HEK293 (cell line): Measurements from ENCODE around the gene ANAPC2.

ENCODE experiments used
- CTCF ChIA-PET: fragments of 350-600 bp; formaldehyde crosslinking; extraction: SDS; loops from one replicate; lab custom pipeline; 2021; ENCODE audit warnings: antibody characterized with exemption; lab: Yijun Ruan, JAX
- POLR2A ChIA-PET: fragments of 300-600 bp; formaldehyde crosslinking; extraction: SDS; loops from one replicate; lab custom pipeline; 2020; ENCODE audit warnings: antibody characterized with exemption, inconsistent platforms; lab: Yijun Ruan, JAX
- H3K27ac ChIP-seq: fragments of 200-500 bp; sonication (Bioruptor generic); 2 replicates; pipeline ENCODE4 v1.5.1; 2014; ENCODE audit warnings: low read depth, low read length, control low read depth, inconsistent platforms; ENCODE audit errors: extremely low read depth
- H3K36me3 ChIP-seq, 2 experiments: fragments of 200-500 bp in 1 of 2; sonication (Bioruptor generic) in 1 of 2; 1 replicate in 1 of 2; 2 replicates in 1 of 2; pipeline ENCODE4 v1.5.1; 2014 to 2017; ENCODE audit warnings: inconsistent platforms in 2 of 2, low read length in 2 of 2; ENCODE audit not compliant: control insufficient read depth in 2 of 2, insufficient read depth in 1 of 2
- H3K4me1 ChIP-seq: fragments of 200-500 bp; sonication (Bioruptor generic); 2 replicates; pipeline ENCODE4 v1.5.1; 2014; ENCODE audit warnings: mild to moderate bottlenecking, low read length, inconsistent platforms; ENCODE audit not compliant: control insufficient read depth, insufficient read depth
- H3K4me3 ChIP-seq: 2 replicates; pipeline ENCODE4 v1.5.1; 2011; ENCODE audit warnings: low read depth, mild to moderate bottlenecking, control low read depth, low read length, moderate library complexity
- H3K9me3 ChIP-seq: fragments of 200-500 bp; sonication (Bioruptor generic); 2 replicates; pipeline ENCODE4 v1.5.1; 2014; ENCODE audit warnings: low read depth, low read length, inconsistent platforms; ENCODE audit not compliant: control insufficient read depth, insufficient read depth
- GLIS1 ChIP-seq: fragments of 450-650 bp; formaldehyde crosslinking; IDR thresholded peaks from 2 replicates; pipeline ENCODE4 v1.5.1; 2016; ENCODE audit warnings: missing biosample characterization, missing genetic modification characterization
- GLIS2 ChIP-seq: fragments of 450-650 bp; formaldehyde crosslinking; IDR thresholded peaks from 2 replicates; pipeline ENCODE4 v1.5.1; 2016; ENCODE audit warnings: missing biosample characterization, missing genetic modification characterization
- KLF1 ChIP-seq: fragments of 450-650 bp; formaldehyde crosslinking; IDR thresholded peaks from 2 replicates; pipeline ENCODE4 v1.5.1; 2016; ENCODE audit warnings: missing biosample characterization, missing genetic modification characterization
- KLF10 ChIP-seq: fragments of 450-650 bp; IDR thresholded peaks from 2 replicates; pipeline ENCODE4 v1.5.1; 2018; ENCODE audit warnings: missing biosample characterization, mild to moderate bottlenecking, missing genetic modification characterization
- SCRT1 ChIP-seq: fragments of 450-650 bp; formaldehyde crosslinking; IDR thresholded peaks from 2 replicates; pipeline ENCODE4 v1.5.1; 2016; ENCODE audit warnings: missing biosample characterization, missing genetic modification characterization, borderline replicate concordance
- SCRT2 ChIP-seq: fragments of 450-650 bp; formaldehyde crosslinking; IDR thresholded peaks from 2 replicates; pipeline ENCODE4 v1.5.1; 2016; ENCODE audit warnings: missing biosample characterization, missing genetic modification characterization
- SP3 ChIP-seq: fragments of 450-650 bp; formaldehyde crosslinking; IDR thresholded peaks from 2 replicates; pipeline ENCODE4 v1.5.1; 2016; ENCODE audit warnings: missing biosample characterization, missing genetic modification characterization
- ZBTB21 ChIP-seq: fragments of 450-650 bp; formaldehyde crosslinking; IDR thresholded peaks from 2 replicates; pipeline ENCODE4 v1.5.1; 2017; ENCODE audit warnings: missing biosample characterization, missing genetic modification characterization
- ZIC2 ChIP-seq: fragments of 450-650 bp; formaldehyde crosslinking; IDR thresholded peaks from 2 replicates; pipeline ENCODE4 v1.5.1; 2016; ENCODE audit warnings: missing biosample characterization, missing genetic modification characterization
- ZNF10 ChIP-seq: fragments of 450-650 bp; formaldehyde crosslinking; IDR thresholded peaks from 2 replicates; pipeline ENCODE4 v1.5.1; 2017; ENCODE audit warnings: missing biosample characterization, missing genetic modification characterization
- ZNF214 ChIP-seq: fragments of 450-650 bp; formaldehyde crosslinking; IDR thresholded peaks from 2 replicates; pipeline ENCODE4 v1.5.1; 2017; ENCODE audit warnings: missing biosample characterization, mild to moderate bottlenecking, missing genetic modification characterization, borderline replicate concordance
- ZNF561 ChIP-seq: fragments of 450-650 bp; IDR thresholded peaks from 2 replicates; pipeline ENCODE4 v1.5.1; 2018; ENCODE audit warnings: missing biosample characterization, missing genetic modification characterization, borderline replicate concordance
- ZNF76 ChIP-seq: fragments of 450-650 bp; formaldehyde crosslinking; IDR thresholded peaks from 2 replicates; pipeline ENCODE4; 2016; ENCODE audit warnings: low read depth, missing biosample characterization, missing genetic modification characterization, borderline replicate concordance
- TF ChIP-seq, protein P1 (sequence below): fragments of 450-650 bp; formaldehyde crosslinking; IDR thresholded peaks from 2 replicates; pipeline ENCODE4 v1.5.1; 2016; ENCODE audit warnings: missing biosample characterization, missing genetic modification characterization
- TF ChIP-seq, protein P2 (sequence below): fragments of 450-650 bp; formaldehyde crosslinking; IDR thresholded peaks from 2 replicates; pipeline ENCODE4 v1.5.1; 2017; ENCODE audit warnings: missing biosample characterization, mild to moderate bottlenecking, missing genetic modification characterization, moderate library complexity
- TF ChIP-seq, protein P3 (sequence below): fragments of 450-650 bp; formaldehyde crosslinking; IDR thresholded peaks from 2 replicates; pipeline ENCODE4 v1.5.1; 2016; ENCODE audit warnings: missing biosample characterization, missing genetic modification characterization
- TF ChIP-seq, protein P4 (sequence below): fragments of 450-650 bp; formaldehyde crosslinking; IDR thresholded peaks from 2 replicates; pipeline ENCODE4 v1.5.1; 2016; ENCODE audit warnings: missing biosample characterization, missing genetic modification characterization
- TF ChIP-seq, protein P5 (sequence below): fragments of 450-650 bp; formaldehyde crosslinking; IDR thresholded peaks from 2 replicates; pipeline ENCODE4 v1.5.1; 2016; ENCODE audit warnings: missing biosample characterization, missing genetic modification characterization

Gene ANAPC2

DNA sequence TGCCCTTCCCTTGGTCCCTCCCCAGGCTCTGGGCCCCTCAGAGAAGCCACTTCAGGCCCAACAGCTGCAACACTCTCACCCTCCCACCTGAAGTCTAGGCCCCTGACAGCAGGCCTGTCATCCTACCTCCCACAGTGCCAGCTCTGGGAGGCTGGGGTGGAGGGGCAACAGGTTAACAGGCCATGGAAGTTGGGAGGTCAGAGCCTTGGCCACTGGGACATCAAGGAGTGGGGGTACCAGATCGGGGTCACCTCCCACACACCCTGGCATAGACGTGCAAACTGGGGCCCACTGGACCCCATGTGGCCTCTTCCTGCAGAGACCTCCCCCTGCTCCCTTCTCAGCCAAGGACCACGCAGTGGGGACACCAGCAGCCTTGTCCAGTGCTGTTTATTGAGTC is 2.9 kb upstream of the ANAPC2 start (continued):
- TF ChIP-seq, protein P1, sequence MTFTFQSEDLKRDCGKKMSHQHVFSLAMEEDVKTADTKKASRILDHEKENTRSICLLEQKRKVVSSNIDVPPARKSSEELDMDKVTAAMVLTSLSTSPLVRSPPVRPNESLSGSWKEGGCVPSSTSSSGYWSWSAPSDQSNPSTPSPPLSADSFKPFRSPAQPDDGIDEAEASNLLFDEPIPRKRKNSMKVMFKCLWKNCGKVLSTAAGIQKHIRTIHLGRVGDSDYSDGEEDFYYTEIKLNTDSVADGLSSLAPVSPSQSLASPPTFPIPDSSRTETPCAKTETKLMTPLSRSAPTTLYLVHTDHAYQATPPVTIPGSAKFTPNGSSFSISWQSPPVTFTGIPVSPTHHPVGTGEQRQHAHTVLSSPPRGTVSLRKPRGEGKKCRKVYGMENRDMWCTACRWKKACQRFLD (tag by site-specific recombination), result no peak
- TF ChIP-seq SCRT2 (tag by site-specific recombination), result peak; percentile 90
- TF ChIP-seq GLIS2, result peak; percentile 67; the same call in 1 of the 2 replicates
- no peak for TF ChIP-seq ZNF561
- peak; percentile 71; the same call in 1 of the 2 replicates for TF ChIP-seq SCRT1 (tag by site-specific recombination)
- no peak for TF ChIP-seq ZNF10 (tag by site-specific recombination)
- TF ChIP-seq KLF10, result no peak
- no peak for TF ChIP-seq SP3 (tag by site-specific recombination)
- TF ChIP-seq, protein P2, sequence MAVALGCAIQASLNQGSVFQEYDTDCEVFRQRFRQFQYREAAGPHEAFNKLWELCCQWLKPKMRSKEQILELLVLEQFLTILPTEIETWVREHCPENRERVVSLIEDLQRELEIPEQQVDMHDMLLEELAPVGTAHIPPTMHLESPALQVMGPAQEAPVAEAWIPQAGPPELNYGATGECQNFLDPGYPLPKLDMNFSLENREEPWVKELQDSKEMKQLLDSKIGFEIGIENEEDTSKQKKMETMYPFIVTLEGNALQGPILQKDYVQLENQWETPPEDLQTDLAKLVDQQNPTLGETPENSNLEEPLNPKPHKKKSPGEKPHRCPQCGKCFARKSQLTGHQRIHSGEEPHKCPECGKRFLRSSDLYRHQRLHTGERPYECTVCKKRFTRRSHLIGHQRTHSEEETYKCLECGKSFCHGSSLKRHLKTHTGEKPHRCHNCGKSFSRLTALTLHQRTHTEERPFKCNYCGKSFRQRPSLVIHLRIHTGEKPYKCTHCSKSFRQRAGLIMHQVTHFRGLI (tag by site-specific recombination), result no peak
- TF ChIP-seq ZIC2 (tag by site-specific recombination), result peak; percentile 71
- TF ChIP-seq ZBTB21 (tag by site-specific recombination), result no peak
- TF ChIP-seq ZNF214 (tag by site-specific recombination), result no peak

DNA sequence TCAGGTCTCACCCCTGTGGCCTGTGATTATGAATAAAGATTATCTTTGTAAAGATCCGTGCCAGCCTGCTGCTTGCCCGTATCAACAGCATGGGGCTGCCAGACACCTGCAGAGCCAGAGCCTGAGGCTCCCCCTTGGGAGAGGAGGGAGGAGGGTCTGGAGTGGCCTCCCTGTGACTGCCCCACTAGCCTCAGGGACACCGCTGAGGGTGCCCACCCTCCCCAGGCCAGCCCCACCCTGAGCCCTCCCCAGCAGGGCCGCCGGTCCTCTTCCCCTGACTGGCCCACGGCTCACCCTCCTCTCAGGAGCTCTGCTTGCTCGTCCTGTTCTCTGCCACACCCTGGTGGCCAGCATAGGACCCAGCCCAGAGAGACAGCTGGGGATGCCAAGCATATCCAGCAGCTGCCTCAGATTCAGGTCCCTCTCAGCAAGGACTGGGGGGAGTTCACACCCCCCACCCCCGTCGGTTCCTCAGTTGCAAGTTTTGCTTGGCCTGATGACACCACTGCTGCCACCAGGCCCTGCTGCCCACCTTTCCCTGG is 2.0 kb upstream of the ANAPC2 start:
- Histone ChIP-seq H3K9me3 (no peaks in the 10 kb centered on the region), H3K4me3 (no peak overlapping the region), H3K36me3 (peaks cover 0 to 52% of the 10 kb centered on the region in 2 experiments; a peak in 1 of 3 replicates), H3K4me1 (peaks cover 14% of the 10 kb centered on the region), H3K27ac (no peak overlapping the region)
- ChIA-PET CTCF (interaction anchor here (1.1 to 2.9 kb wide), 7 partner anchors 8 to 72 kb away, joined by 3 to 22 read pairs (median 7); partner anchors contain the start of genes NDOR1, RNF224 and TMEM203), POLR2A (interaction anchor here (0.6 to 7.1 kb wide), 12 partner anchors 8 to 745 kb away, joined by 3 to 178 read pairs (median 24); partner anchors contain the start of genes LRRC26, NDOR1, TMEM203 and TPRN)
- peak; percentile 79 for TF ChIP-seq GLIS1 (tag by site-specific recombination)
- TF ChIP-seq, protein P3, sequence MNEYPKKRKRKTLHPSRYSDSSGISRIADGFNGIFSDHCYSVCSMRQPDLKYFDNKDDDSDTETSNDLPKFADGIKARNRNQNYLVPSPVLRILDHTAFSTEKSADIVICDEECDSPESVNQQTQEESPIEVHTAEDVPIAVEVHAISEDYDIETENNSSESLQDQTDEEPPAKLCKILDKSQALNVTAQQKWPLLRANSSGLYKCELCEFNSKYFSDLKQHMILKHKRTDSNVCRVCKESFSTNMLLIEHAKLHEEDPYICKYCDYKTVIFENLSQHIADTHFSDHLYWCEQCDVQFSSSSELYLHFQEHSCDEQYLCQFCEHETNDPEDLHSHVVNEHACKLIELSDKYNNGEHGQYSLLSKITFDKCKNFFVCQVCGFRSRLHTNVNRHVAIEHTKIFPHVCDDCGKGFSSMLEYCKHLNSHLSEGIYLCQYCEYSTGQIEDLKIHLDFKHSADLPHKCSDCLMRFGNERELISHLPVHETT (tag by site-specific recombination), result no peak
- TF ChIP-seq ZNF76 (tag by site-specific recombination), result no peak
- TF ChIP-seq, protein P4, sequence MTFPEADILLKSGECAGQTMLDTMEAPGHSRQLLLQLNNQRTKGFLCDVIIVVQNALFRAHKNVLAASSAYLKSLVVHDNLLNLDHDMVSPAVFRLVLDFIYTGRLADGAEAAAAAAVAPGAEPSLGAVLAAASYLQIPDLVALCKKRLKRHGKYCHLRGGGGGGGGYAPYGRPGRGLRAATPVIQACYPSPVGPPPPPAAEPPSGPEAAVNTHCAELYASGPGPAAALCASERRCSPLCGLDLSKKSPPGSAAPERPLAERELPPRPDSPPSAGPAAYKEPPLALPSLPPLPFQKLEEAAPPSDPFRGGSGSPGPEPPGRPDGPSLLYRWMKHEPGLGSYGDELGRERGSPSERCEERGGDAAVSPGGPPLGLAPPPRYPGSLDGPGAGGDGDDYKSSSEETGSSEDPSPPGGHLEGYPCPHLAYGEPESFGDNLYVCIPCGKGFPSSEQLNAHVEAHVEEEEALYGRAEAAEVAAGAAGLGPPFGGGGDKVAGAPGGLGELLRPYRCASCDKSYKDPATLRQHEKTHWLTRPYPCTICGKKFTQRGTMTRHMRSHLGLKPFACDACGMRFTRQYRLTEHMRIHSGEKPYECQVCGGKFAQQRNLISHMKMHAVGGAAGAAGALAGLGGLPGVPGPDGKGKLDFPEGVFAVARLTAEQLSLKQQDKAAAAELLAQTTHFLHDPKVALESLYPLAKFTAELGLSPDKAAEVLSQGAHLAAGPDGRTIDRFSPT, result 0 out of 2 replicates have a peak, but pooled peaks have one; percentile 4
- peak; percentile 21; the same call in 1 of the 2 replicates for TF ChIP-seq KLF1 (tag by site-specific recombination)
- peak; percentile 77 for TF ChIP-seq ZIC2 (tag by site-specific recombination)
- TF ChIP-seq, protein P5, sequence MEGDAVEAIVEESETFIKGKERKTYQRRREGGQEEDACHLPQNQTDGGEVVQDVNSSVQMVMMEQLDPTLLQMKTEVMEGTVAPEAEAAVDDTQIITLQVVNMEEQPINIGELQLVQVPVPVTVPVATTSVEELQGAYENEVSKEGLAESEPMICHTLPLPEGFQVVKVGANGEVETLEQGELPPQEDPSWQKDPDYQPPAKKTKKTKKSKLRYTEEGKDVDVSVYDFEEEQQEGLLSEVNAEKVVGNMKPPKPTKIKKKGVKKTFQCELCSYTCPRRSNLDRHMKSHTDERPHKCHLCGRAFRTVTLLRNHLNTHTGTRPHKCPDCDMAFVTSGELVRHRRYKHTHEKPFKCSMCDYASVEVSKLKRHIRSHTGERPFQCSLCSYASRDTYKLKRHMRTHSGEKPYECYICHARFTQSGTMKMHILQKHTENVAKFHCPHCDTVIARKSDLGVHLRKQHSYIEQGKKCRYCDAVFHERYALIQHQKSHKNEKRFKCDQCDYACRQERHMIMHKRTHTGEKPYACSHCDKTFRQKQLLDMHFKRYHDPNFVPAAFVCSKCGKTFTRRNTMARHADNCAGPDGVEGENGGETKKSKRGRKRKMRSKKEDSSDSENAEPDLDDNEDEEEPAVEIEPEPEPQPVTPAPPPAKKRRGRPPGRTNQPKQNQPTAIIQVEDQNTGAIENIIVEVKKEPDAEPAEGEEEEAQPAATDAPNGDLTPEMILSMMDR (tag by site-specific recombination), result peak; percentile 46; the same call in 1 of the 2 replicates
- peak; percentile 48 for TF ChIP-seq GLIS2
